Measurements from ENCODE around the gene OR6C4. TPM values are rescaled to one million over a fixed set of nuclear protein-coding genes. Genes with fewer than 3 reads are reported as not detected.
"Not testable (repeated sequence)": the region's sequence is repeated elsewhere in the genome, so short reads cannot be mapped to it uniquely, and the experiment has no call there.

The OR6C4 gene
- total RNA-seq, 1 donor from 2014 or later, result not detected

DNA sequence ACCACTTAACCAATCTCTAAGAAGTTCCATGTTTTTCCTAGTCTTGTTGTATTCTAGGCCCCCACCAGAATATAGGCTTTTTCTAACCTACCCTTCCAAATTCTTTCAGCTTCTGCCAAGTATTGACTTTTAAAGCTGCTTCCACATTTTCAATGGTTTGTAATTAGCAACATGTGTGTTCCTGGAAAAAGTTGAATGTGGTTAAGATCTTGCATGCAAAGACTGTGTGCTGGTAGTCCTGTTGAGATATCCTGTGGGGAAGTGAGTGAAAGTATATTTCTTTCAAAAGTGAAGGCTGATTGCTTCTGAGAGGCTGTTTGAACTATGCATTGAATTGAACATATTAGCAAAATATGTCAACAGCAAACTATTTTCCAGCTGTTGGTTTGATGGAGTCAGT is 646 bp upstream of the OR6C4 start:
- no peak for TF ChIP-seq CTCF (conservative IDR thresholded peaks at IDR 0.05)
- DNase-seq (ENCODE audit: low read depth, low spot score), result no peak
- peaks cover 3% of the 10 kb centered on the region for H3K36me3 Mint-ChIP-seq (ENCODE audit: low read depth)

GRCh38 chr12:55554296-55554695 is 4.9 kb downstream of the OR6C4 start:
- Mint-ChIP-seq H3K4me3 (no peak overlapping the region), H3K27ac (ENCODE audit: unreplicated experiment) (no peak overlapping the region), H3K9me3 (peaks cover 11% of the 10 kb centered on the region), H3K4me1 (no peaks in the 10 kb centered on the region), H3K36me3 (ENCODE audit: low read depth) (peaks cover 4% of the 10 kb centered on the region), H3K27me3 (ENCODE audit: low read depth) (no peaks in the 10 kb centered on the region)
- no peak for TF ChIP-seq CTCF (conservative IDR thresholded peaks at IDR 0.05)
- no peak for DNase-seq (ENCODE audit: low read depth, low spot score)

More for the DNA sequence above, 646 bp upstream of the OR6C4 start:
- peaks cover under 1% of the 10 kb centered on the region for H3K27me3 Mint-ChIP-seq (ENCODE audit: low read depth)
- H3K27ac Mint-ChIP-seq (ENCODE audit: unreplicated experiment), result no peak overlapping the region
- H3K9me3 Mint-ChIP-seq, result peaks cover 4% of the 10 kb centered on the region
- H3K4me1 Mint-ChIP-seq, result no peaks in the 10 kb centered on the region
- H3K4me3 Mint-ChIP-seq, result no peak overlapping the region

GRCh38 chr12:55570060-55570459 is 20.7 kb downstream of the OR6C4 start:
- not testable (repeated sequence) for H3K36me3 Mint-ChIP-seq (ENCODE audit: low read depth)

GRCh38 chr12:55570689-55571088 is 21.3 kb downstream of the OR6C4 start:
- not testable (repeated sequence) for H3K27ac Mint-ChIP-seq (ENCODE audit: unreplicated experiment); DNase-seq (ENCODE audit: low read depth, low spot score); H3K4me3 Mint-ChIP-seq; H3K4me1 Mint-ChIP-seq; H3K36me3 Mint-ChIP-seq (ENCODE audit: low read depth)
- Mint-ChIP-seq H3K9me3 (peaks cover 23% of the 10 kb centered on the region), H3K27me3 (ENCODE audit: low read depth) (peaks cover 10% of the 10 kb centered on the region)

More at GRCh38 chr12:55570060-55570459, 20.7 kb downstream of the OR6C4 start:
- DNase-seq (ENCODE audit: low read depth, low spot score); H3K27ac Mint-ChIP-seq (ENCODE audit: unreplicated experiment); H3K4me1 Mint-ChIP-seq; H3K27me3 Mint-ChIP-seq (ENCODE audit: low read depth); H3K4me3 Mint-ChIP-seq: not testable (repeated sequence)
- peaks cover 23% of the 10 kb centered on the region for H3K9me3 Mint-ChIP-seq

- no peak for TF ChIP-seq CTCF (conservative IDR thresholded peaks at IDR 0.05)
- Mint-ChIP-seq H3K9me3 (peaks cover 21% of the 10 kb centered on the region), H3K27me3 (ENCODE audit: low read depth) (peaks cover 14% of the 10 kb centered on the region), H3K27ac (ENCODE audit: unreplicated experiment) (no peak within 1 kb of the TSS), H3K4me3 (no peak within 1 kb of the TSS), H3K4me1 (no peaks in the 10 kb centered on the region), H3K36me3 (ENCODE audit: low read depth) (peaks cover 5% of the 10 kb centered on the region)
- DNase-seq (ENCODE audit: low read depth, low spot score), result no peak
Measured at GRCh38 chr12:55572168-55572567, 22.8 kb downstream of the OR6C4 start, which contains the start of gene OR2AP1. TSS of gene OR2AP1 (plus strand) at chr12:55572468. CDS start at chr12:55574415, 1,947 bp downstream.

GRCh38 chr12:55582066-55582465 is 32.7 kb downstream of the OR6C4 start:
- H3K27ac Mint-ChIP-seq (ENCODE audit: unreplicated experiment), result no peak overlapping the region
- H3K4me1 Mint-ChIP-seq, result no peaks in the 10 kb centered on the region
- H3K9me3 Mint-ChIP-seq, result peaks cover 5% of the 10 kb centered on the region
- no peak for DNase-seq (ENCODE audit: low read depth, low spot score)
- H3K27me3 Mint-ChIP-seq (ENCODE audit: low read depth), result peaks cover 3% of the 10 kb centered on the region
- no peaks in the 10 kb centered on the region for H3K36me3 Mint-ChIP-seq (ENCODE audit: low read depth)
- TF ChIP-seq CTCF (conservative IDR thresholded peaks at IDR 0.05), result no peak
- H3K4me3 Mint-ChIP-seq, result no peak overlapping the region

- Mint-ChIP-seq H3K4me1 (no peaks in the 10 kb centered on the region), H3K9me3 (peaks cover 10% of the 10 kb centered on the region), H3K36me3 (ENCODE audit: low read depth) (no peaks in the 10 kb centered on the region), H3K4me3 (no peak overlapping the region), H3K27ac (ENCODE audit: unreplicated experiment) (no peak overlapping the region), H3K27me3 (ENCODE audit: low read depth) (peaks cover 3% of the 10 kb centered on the region)
- DNase-seq (ENCODE audit: low read depth, low spot score), result no peak
- TF ChIP-seq CTCF (conservative IDR thresholded peaks at IDR 0.05), result no peak
Measured at GRCh38 chr12:55585817-55586216, 36.4 kb downstream of the OR6C4 start.

DNA sequence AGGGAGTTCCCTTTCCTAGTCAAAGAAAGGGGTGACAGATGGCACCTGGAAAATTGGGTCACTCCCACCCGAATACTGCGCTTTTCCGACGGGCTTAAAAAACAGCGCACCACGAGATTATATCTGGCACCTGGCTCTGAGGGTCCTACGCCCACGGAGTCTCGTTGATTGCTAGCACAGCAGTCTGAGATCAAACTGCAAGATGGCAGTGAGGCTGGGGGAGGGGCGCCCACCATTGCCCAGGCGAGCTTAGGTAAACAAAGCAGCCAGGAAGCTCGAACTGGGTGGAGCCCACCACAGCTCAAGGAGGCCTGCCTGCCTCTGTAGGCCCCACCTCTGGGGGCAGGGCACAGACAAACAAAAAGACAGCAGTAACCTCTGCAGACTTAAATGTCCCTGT is 40.8 kb downstream of the OR6C4 start:
- H3K4me3 Mint-ChIP-seq; DNase-seq (ENCODE audit: low read depth, low spot score); H3K27ac Mint-ChIP-seq (ENCODE audit: unreplicated experiment); H3K4me1 Mint-ChIP-seq; H3K36me3 Mint-ChIP-seq (ENCODE audit: low read depth); H3K27me3 Mint-ChIP-seq (ENCODE audit: low read depth): not testable (repeated sequence)
- H3K9me3 Mint-ChIP-seq, result peaks cover 21% of the 10 kb centered on the region
